ENCODE data around the gene TNRC6B.
"Not testable (repeated sequence)": the region's sequence is repeated elsewhere in the genome, so short reads cannot be mapped to it uniquely, and the experiment has no call there.

The TNRC6B gene

DNA sequence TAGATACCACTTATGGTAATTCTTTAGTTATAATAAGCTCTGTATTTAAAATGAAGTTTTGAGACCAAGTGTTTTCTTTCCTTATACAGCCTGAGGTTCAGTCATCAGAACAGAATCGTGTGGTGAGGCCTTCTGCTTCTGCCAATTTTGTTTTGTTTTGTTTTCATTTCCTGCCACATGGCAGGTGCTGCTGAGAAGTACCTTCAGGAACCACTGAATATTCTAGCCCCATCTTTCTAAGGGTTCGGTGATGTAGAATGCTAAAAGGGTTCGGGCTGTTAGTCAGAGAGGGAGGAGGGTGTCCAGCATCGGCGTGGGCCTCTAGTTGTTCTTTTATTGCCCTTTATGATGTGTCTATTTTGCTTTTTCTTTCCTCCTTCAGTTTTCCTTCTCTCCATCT, 25.8 kb downstream of the TNRC6B start:
- peak overlapping the region in 2 of 21 experiments; percentile 33 to 37 for H3K27ac ChIP-seq

GRCh38 chr22:40204321-40205116, 26.8 kb downstream of the TNRC6B start:
- H3K27ac ChIP-seq: peak overlapping the region in 1 of 21 experiments; percentile 33

More for the DNA sequence above, 25.8 kb downstream of the TNRC6B start:
- no peak overlapping the region for H3K4me3 ChIP-seq

GRCh38 chr22:40206561-40206960, 28.8 kb downstream of the TNRC6B start:
- no peak overlapping the region for H3K27ac ChIP-seq
- H3K4me3 ChIP-seq: no peak overlapping the region

More at GRCh38 chr22:40204321-40205116, 26.8 kb downstream of the TNRC6B start:
- H3K4me3 ChIP-seq: no peak overlapping the region

- H3K27ac ChIP-seq: peak overlapping the region in 7 of 21 experiments; percentile 6 to 67 (median 54)
Measured at GRCh38 chr22:40210818-40211217, 33.1 kb downstream of the TNRC6B start.

DNA sequence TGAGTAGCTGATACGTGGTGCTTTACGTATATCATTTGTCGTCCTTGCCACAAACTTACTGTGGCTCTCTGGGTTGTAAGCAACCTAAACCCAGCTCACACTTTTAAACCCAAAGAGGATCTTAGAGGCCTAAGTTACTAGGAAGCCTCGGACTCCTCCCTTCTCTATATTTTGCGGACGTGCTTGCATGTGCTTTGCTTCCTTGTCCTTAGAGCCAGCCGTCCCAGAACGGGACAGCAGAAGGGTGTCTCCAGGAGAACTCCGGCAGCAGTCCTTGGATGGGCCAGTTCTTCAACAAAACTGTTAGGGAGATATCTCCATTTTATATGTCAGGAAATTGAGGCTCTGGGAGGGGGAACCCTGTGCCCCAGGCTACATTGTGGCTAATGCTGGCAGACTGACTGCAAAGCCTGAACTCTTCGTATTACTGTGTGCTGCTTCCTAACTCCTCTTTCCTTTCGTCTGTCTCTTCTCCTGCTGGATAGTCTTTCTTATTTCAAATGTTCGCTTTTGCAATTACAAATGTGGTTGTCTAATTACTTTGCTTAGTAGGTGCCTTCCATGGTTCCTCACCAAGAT, 33.8 kb downstream of the TNRC6B start:
- H3K27ac ChIP-seq: peak overlapping the region in 13 of 21 experiments; percentile 1 to 67 (median 42)
- no peak overlapping the region for H3K4me3 ChIP-seq

More at GRCh38 chr22:40210818-40211217, 33.1 kb downstream of the TNRC6B start:
- H3K4me3 ChIP-seq: no peak overlapping the region

GRCh38 chr22:40212121-40212520, 34.4 kb downstream of the TNRC6B start:
- no peak overlapping the region for H3K4me3 ChIP-seq
- peak overlapping the region in 8 of 21 experiments; percentile 5 to 67 (median 44) for H3K27ac ChIP-seq

- H3K27ac ChIP-seq: peak overlapping the region in 1 of 21 experiments; percentile 58
Measured at GRCh38 chr22:40213478-40213877, 35.8 kb downstream of the TNRC6B start.

DNA sequence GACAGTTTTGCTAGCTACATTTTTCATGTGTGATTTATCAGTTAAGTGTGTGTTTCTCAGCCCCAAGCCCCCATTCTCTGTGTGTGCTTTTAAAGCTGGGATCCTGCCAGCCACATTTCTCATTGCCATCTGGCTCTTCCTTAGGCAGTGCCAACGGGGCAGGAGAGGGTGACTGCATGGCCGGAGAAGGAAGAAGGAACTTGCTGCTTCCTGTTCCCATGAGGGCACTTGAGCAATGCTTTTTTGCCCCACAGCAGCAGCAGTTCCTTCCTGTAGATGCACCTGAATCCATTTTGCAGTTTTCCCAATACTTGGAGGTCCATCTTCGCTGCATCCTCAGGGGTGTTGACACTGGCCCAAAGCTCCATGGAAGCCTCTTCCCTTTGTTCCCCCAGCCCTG, 37.5 kb downstream of the TNRC6B start:
- peak overlapping the region in 8 of 21 experiments; percentile 9 to 73 (median 38) for H3K27ac ChIP-seq
- no peak overlapping the region for H3K4me3 ChIP-seq

More at GRCh38 chr22:40213478-40213877, 35.8 kb downstream of the TNRC6B start:
- no peak overlapping the region for H3K4me3 ChIP-seq

- Histone ChIP-seq H3K4me3 (no peak overlapping the region), H3K27ac (peak overlapping the region in 6 of 21 experiments; percentile 15 to 74 (median 54))
Measured at GRCh38 chr22:40216041-40216756, 38.5 kb downstream of the TNRC6B start.

DNA sequence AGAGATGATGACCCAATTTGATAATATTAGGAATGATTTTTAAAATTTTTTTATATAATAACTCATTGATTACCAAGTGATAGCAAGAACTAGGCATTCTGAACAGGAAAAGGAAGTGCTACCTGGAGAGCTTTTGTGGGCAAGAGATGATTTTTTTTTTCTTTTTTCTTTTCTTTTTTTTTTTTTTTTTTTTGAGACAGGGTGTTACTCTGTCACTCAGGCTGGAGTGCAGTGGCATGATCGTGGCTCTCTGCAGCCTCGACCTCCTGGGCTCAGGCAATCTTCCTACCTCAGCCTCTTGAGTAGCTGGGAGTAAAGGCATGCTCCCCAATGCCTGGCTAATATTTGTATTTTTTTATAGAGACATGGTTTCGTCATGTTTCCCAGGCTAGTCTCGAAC, 40.4 kb downstream of the TNRC6B start:
- Histone ChIP-seq H3K4me3 (no peak overlapping the region), H3K27ac (peak overlapping the region in 2 of 21 experiments; percentile 1 to 61)

DNA sequence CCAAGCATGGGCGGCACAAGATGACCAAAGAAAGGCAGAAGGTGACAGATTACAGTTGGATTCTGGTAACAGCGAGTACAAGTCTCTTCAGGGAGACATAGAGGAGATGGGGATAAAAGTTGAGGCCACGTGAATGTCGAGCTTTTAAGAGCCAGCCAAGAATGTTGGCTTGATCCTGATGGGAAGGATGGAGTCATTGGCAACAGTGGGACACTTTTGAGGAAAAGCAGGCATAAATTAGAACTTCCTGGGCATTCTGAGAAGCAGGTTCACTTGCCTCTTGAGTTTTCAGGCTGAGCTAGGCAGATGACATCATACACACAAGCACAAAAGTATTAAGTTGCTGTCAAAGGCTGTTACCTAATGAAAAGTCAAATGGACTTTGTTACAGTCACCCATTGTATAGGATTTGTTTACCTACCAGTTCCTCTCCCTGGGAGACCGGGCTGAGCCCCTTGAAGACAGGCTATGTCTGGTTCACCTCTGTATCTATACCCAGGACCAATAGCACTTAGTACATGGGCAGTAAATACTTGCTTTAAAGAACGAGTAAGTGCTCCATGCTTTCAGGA, 41.1 kb downstream of the TNRC6B start:
- Histone ChIP-seq H3K27ac (peak overlapping the region in 2 of 21 experiments; percentile 1 to 61), H3K4me3 (no peak overlapping the region)

DNA sequence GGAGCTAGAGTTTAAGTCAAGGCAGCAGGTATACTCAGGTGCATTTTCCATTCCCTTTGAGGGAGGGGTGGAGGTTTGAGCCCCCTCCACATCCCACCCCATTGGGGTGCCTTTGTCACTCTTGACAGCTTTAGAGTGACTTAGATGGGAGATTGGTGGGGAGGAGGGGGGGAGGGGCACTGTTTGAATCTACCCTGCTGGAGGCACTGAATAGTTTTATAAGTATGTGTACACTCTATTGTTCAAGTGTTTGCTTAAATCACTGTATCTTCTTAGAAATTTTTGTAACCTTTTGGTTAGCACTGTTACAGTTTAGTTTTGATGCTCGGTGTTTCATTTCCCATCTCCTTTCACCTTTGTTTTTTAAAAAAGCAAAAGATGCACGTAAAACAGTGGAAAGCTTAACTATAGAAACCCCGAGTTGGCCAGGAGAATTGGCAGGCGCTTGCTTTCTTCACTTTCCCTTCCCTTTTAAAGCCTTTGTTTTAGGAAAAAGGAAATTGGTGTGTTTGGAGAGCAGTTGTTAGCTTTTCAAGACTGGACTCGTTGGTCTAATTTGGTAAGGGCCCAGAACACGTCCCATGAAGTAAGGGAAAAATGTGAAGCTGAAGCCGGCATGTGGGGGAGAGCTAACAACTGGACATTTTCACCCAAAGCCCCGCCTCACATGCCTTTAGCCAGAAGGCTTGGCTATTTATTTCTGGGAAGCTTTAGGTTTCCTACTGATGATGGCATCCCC, 42.8 kb downstream of the TNRC6B start:
- peak overlapping the region in 12 of 21 experiments; percentile 3 to 75 (median 36) for H3K27ac ChIP-seq

DNA sequence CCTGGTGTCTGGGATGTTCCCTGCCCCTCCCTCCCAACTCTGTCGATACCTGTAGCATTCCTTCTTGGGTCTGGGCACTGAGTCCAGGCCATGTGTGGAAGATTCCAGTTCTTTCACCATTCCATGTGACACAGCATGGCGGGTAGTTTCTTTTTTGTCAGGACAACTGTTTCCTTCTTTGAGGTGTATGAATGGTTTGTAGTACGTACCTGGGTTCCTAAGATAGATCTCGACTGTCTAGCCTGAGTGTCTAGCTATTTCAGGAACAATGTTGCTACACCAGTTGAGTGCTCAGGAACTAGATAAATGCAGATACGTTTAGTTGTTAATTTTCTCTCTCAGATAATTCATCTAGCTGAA, 43.3 kb downstream of the TNRC6B start:
- H3K4me3 ChIP-seq: no peak overlapping the region

More for the DNA sequence above, 42.8 kb downstream of the TNRC6B start:
- no peak overlapping the region for H3K4me3 ChIP-seq

GRCh38 chr22:40222979-40223378, 45.3 kb downstream of the TNRC6B start:
- H3K27ac ChIP-seq, H3K4me3 ChIP-seq: not testable (repeated sequence)

More for the DNA sequence above, 43.3 kb downstream of the TNRC6B start:
- peak overlapping the region in 11 of 21 experiments; percentile 3 to 75 (median 34) for H3K27ac ChIP-seq

GRCh38 chr22:40224702-40225101, 47.0 kb downstream of the TNRC6B start:
- H3K4me3 ChIP-seq: no peak overlapping the region
- H3K27ac ChIP-seq: no peak overlapping the region

- H3K4me3 ChIP-seq: no peak overlapping the region
- H3K27ac ChIP-seq: no peak overlapping the region
Measured at GRCh38 chr22:40226620-40227019, 48.9 kb downstream of the TNRC6B start.

- H3K4me3 ChIP-seq: no peak overlapping the region
- H3K27ac ChIP-seq: no peak overlapping the region
Measured at GRCh38 chr22:40231618-40232313, 54.0 kb downstream of the TNRC6B start.

GRCh38 chr22:40232624-40233023, 54.9 kb downstream of the TNRC6B start:
- H3K4me3 ChIP-seq: no peak overlapping the region
- H3K27ac ChIP-seq: no peak overlapping the region

DNA sequence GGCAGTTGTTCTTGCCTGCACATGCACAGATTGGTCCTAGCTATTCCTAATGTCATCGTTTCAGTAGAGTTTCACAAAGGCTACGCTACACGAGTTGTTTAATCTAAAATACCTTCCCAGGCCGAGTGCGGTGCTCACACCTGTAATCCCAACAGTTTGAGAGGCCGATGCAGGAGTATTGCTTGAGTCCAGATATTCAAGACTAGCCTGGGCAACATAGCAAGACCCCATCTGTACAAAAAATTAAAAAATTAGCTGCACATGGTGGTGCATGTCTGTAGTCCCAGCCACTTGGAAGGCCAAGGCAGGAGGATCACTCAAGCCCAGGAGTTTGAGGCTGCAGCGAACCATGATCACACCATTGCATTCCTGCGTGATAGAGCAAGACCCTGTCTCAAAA, 56.2 kb downstream of the TNRC6B start:
- H3K4me3 ChIP-seq: no peak overlapping the region
- H3K27ac ChIP-seq: no peak overlapping the region
